HCT116 (cell line): ENCODE data around the gene UQCRFS1. TPM values are rescaled to one million over a fixed set of nuclear protein-coding genes. Genes with fewer than 3 reads are reported as not detected.
"Not testable (repeated sequence)": the region's sequence is repeated elsewhere in the genome, so short reads cannot be mapped to it uniquely, and the experiment has no call there.

Experiments used
- ATAC-seq: fragments of 200-7000 bp; cut with Tn5 transposase; 2 replicates; pipeline ENCODE4 v1.9.1; 2020; ENCODE audit warnings: mild to moderate bottlenecking, moderate library complexity
- BruUV-seq: library from RNA; stranded (reverse); fragments of 400-500 nt; replicated peaks from 2 replicates; lab custom pipeline; 2021; lab: Mats Ljungman, UMichigan
- CTCF ChIA-PET: fragments of 300-600 bp; sonication (Branson Sonifier 250); formaldehyde crosslinking; loops from one replicate; lab custom pipeline; 2021; ENCODE audit warnings: antibody characterized with exemption; lab: Charles Lee
- POLR2A ChIA-PET: fragments of 300-600, 350-600 bp; sonication (Branson Sonifier 250); formaldehyde crosslinking; loops from one replicate; lab custom pipeline; 2021; ENCODE audit warnings: antibody characterized with exemption; lab: Charles Lee
- RAD21 ChIA-PET, 2 experiments: fragments of 300-600 bp; sonication (Branson Sonifier 250); formaldehyde crosslinking; loops; one replicate each; lab custom pipeline; 2023; ENCODE audit warnings: low total read pairs in 2 of 2; ENCODE audit not compliant: uncharacterized antibody in 2 of 2, unreplicated experiment in 2 of 2, low non-redundant PET in 1 of 2; lab: Charles Lee
- DNase-seq: peaks from one replicate; pipeline ENCODE4 v3.0.0-alpha.2; 2010; ENCODE audit warnings: low read depth, low spot score
- H2AFZ ChIP-seq: fragments of 200-600 bp; shearing (Covaris generic), sonication (generic); 2 replicates; pipeline ENCODE4 v1.6.1; 2017; ENCODE audit warnings: low read depth, mixed run types, mixed read lengths, antibody characterized with exemption, low read length; ENCODE audit not compliant: poor library complexity, severe bottlenecking
- H3K27ac ChIP-seq: 2 replicates; pipeline ENCODE4 v1.5.1; 2012; ENCODE audit warnings: low read depth, low read length
- H3K27me3 ChIP-seq: fragments of 200-600 bp; sonication (generic); 2 replicates; pipeline ENCODE4 v1.6.1; 2016; ENCODE audit warnings: mixed run types, low read length, mixed read lengths; ENCODE audit not compliant: insufficient read depth
- H3K36me3 ChIP-seq, 2 experiments: fragments of 200-500 bp in 1 of 2; fragments of 200-600 bp in 1 of 2; sonication (Bioruptor generic) in 1 of 2; sonication (generic) in 1 of 2; 2 replicates each; pipeline versions ENCODE4 v1.5.1 to v1.6.1; 2014 to 2016; ENCODE audit warnings: low read length in 2 of 2, inconsistent platforms in 1 of 2, mixed read lengths in 1 of 2, mixed run types in 1 of 2; ENCODE audit not compliant: insufficient read depth in 2 of 2, control insufficient read depth in 1 of 2
- H3K4me1 ChIP-seq, 2 experiments: fragments of 200-600 bp in 1 of 2; sonication (generic) in 1 of 2; 2 replicates each; pipeline versions ENCODE4 v1.5.1 to v1.6.1; 2012 to 2017; ENCODE audit warnings: low read length in 2 of 2, inconsistent platforms in 1 of 2, mild to moderate bottlenecking in 1 of 2, mixed read lengths in 1 of 2, mixed run types in 1 of 2, moderate library complexity in 1 of 2; ENCODE audit not compliant: insufficient read depth in 2 of 2, control insufficient read depth in 1 of 2
- H3K4me2 ChIP-seq: fragments of 200-600 bp; sonication (generic); 2 replicates; pipeline ENCODE4 v1.6.1; 2017; ENCODE audit warnings: mixed run types, low read length, mixed read lengths
- H3K4me3 ChIP-seq, 2 experiments: fragments of 200-600 bp in 1 of 2; sonication (generic) in 1 of 2; replicated peaks in 1 of 2; 2 replicates each; pipeline ENCODE4 v1.5.1; 2011 to 2016; ENCODE audit warnings: low read length in 2 of 2, control low read depth in 1 of 2, low read depth in 1 of 2, mild to moderate bottlenecking in 1 of 2, mixed read lengths in 1 of 2, mixed run types in 1 of 2
- H3K79me2 ChIP-seq: fragments of 200-600 bp; sonication (generic); 2 replicates; pipeline ENCODE4 v1.6.1; 2017; ENCODE audit warnings: mild to moderate bottlenecking, mixed run types, low read length, moderate library complexity, mixed read lengths; ENCODE audit not compliant: insufficient read depth
- H3K9ac ChIP-seq: fragments of 200-600 bp; sonication (generic); 2 replicates; pipeline ENCODE4 v1.6.1; 2016; ENCODE audit warnings: low read length, mixed read lengths
- H3K9me2 ChIP-seq: fragments of 200-600 bp; sonication (generic), shearing (Covaris generic); 2 replicates; pipeline ENCODE4 v1.6.1; 2017; ENCODE audit warnings: mixed run types, mild to moderate bottlenecking, moderate library complexity; ENCODE audit not compliant: insufficient read depth
- H3K9me3 ChIP-seq, 2 experiments: fragments of 200-500 bp in 1 of 2; fragments of 200-600 bp in 1 of 2; sonication (Bioruptor generic) in 1 of 2; sonication (generic) in 1 of 2; 2 replicates each; pipeline ENCODE4 v1.6.1; 2014 to 2017; ENCODE audit warnings: low read length in 2 of 2, mixed read lengths in 2 of 2, inconsistent platforms in 1 of 2, low read depth in 1 of 2, mild to moderate bottlenecking in 1 of 2, mixed run types in 1 of 2, moderate library complexity in 1 of 2; ENCODE audit not compliant: control insufficient read depth in 1 of 2, insufficient read depth in 1 of 2
- H4K20me1 ChIP-seq: fragments of 200-600 bp; sonication (generic), shearing (Covaris generic); 2 replicates; pipeline ENCODE4 v1.6.1; 2017; ENCODE audit warnings: mixed run types, mild to moderate bottlenecking, moderate library complexity; ENCODE audit not compliant: insufficient read depth
- CBX3 ChIP-seq: IDR thresholded peaks from 2 replicates; pipeline ENCODE4 v1.6.1; 2012; ENCODE audit warnings: low read depth
- CEBPB ChIP-seq: IDR thresholded peaks from 2 replicates; pipeline ENCODE4 v1.6.1; 2012; ENCODE audit warnings: low read depth
- EGR1 ChIP-seq: IDR thresholded peaks from 2 replicates; pipeline ENCODE4 v1.6.1; 2012; ENCODE audit warnings: low read depth
- EZH2phosphoT487 ChIP-seq: fragments of 200-600 bp; IDR thresholded peaks from 2 replicates; pipeline ENCODE4 v1.6.1; 2018; ENCODE audit warnings: antibody characterized with exemption, borderline replicate concordance
- REST ChIP-seq: IDR thresholded peaks from 2 replicates; pipeline ENCODE4 v1.6.1; 2012; ENCODE audit warnings: low read depth
- TCF7L2 ChIP-seq: IDR thresholded peaks from 2 replicates; pipeline ENCODE4 v1.7.0; 2011; ENCODE audit warnings: borderline replicate concordance, inconsistent platforms; ENCODE audit not compliant: insufficient read depth, insufficient read length; ENCODE audit errors: extremely low read depth
- YY1 ChIP-seq: IDR thresholded peaks from 2 replicates; pipeline ENCODE4 v1.6.1; 2011; ENCODE audit warnings: low read length, low read depth, moderate library complexity, mild to moderate bottlenecking; ENCODE audit not compliant: insufficient replicate concordance; ENCODE audit errors: extremely low read depth
- ZNF274 ChIP-seq: fragments of 200-500 bp; sonication (Bioruptor generic); IDR thresholded peaks from 2 replicates; pipeline ENCODE4 v1.6.1; 2014; ENCODE audit warnings: mild to moderate bottlenecking, low read depth, low read length, inconsistent platforms
- intact Hi-C: fragments of 100-400 bp; cut with micrococcal nuclease; formaldehyde crosslinking; loops from 2 replicates; pipeline ENCODE4 v1.10.0; 2022
- total RNA-seq: library from RNA; stranded (reverse); gene quantifications from one replicate; pipeline ENCODE4 v1.2.1, GENCODE V29; 2021; ENCODE audit not compliant: unreplicated experiment
- TF ChIP-seq, protein P1 (sequence below): IDR thresholded peaks from 2 replicates; pipeline ENCODE4 v1.6.1; 2012

The UQCRFS1 gene
- total RNA-seq, 1 experiment from 2014 or later, result 45.8 TPM

GRCh38 chr19:29211562-29212355, 1.2 kb downstream of the UQCRFS1 start:
- ATAC-seq (no peak), DNase-seq (no peak)
- Histone ChIP-seq H3K79me2 (peaks cover 54% of the 10 kb centered on the region), H3K4me1 (peaks cover 3 to 16% of the 10 kb centered on the region in 2 experiments; a peak in 3 of 4 replicates), H3K9ac (peak overlapping the region; percentile 98), H3K4me2 (peak overlapping the region; percentile 92), H3K36me3 (peaks cover 7 to 17% of the 10 kb centered on the region in 2 experiments; a peak in 3 of 4 replicates), H3K9me3 (no peaks in the 10 kb centered on the region), H3K4me3 (peak overlapping the region; percentile 89 to 94), H3K9me2 (no peaks in the 10 kb centered on the region), H2AFZ (no peak overlapping the region), H4K20me1 (peaks cover 15% of the 10 kb centered on the region; the same call in 1 of the 2 replicates), H3K27ac (peak overlapping the region; percentile 83), H3K27me3 (no peaks in the 10 kb centered on the region)
- TSS peak; percentile 55 for BruUV-seq
- intact Hi-C loops, result loop anchor here (2.0 kb wide), 1 partner anchor 395 kb away; the partner anchor contains the start of gene POP4
- ChIA-PET POLR2A (no interaction called here), RAD21 (no interaction called here), CTCF (no interaction called here)
- TF ChIP-seq CBX3, result no peak
- TF ChIP-seq REST, result no peak
- TF ChIP-seq EZH2phosphoT487, result no peak
- no peak for TF ChIP-seq EGR1
- no peak for TF ChIP-seq CEBPB
- no peak for TF ChIP-seq TCF7L2
- TF ChIP-seq YY1, result no peak
- TF ChIP-seq ZNF274, result no peak
- TF ChIP-seq, protein P1, sequence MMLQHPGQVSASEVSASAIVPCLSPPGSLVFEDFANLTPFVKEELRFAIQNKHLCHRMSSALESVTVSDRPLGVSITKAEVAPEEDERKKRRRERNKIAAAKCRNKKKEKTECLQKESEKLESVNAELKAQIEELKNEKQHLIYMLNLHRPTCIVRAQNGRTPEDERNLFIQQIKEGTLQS, result no peak

GRCh38 chr19:29211041-29211440, 1.9 kb downstream of the UQCRFS1 start:
- ATAC-seq, H2AFZ ChIP-seq, BruUV-seq, intact Hi-C loops, POLR2A ChIA-PET, H3K27me3 ChIP-seq, H3K9ac ChIP-seq, CTCF ChIA-PET, RAD21 ChIA-PET, DNase-seq, H3K27ac ChIP-seq, H3K9me2 ChIP-seq, H3K9me3 ChIP-seq: not testable (repeated sequence)
- Histone ChIP-seq H3K4me3 (peak overlapping the region; percentile 89 to 94), H3K4me1 (peaks cover 3 to 16% of the 10 kb centered on the region in 2 experiments; a peak in 3 of 4 replicates), H3K36me3 (peaks cover 7 to 21% of the 10 kb centered on the region in 2 experiments; a peak in 3 of 4 replicates), H3K79me2 (peaks cover 60% of the 10 kb centered on the region), H4K20me1 (peaks cover 15% of the 10 kb centered on the region; the same call in 1 of the 2 replicates), H3K4me2 (peak overlapping the region; percentile 92)
